ENCODE data around the gene LENG1.
"Not testable (repeated sequence)": the region's sequence is repeated elsewhere in the genome, so short reads cannot be mapped to it uniquely, and the experiment has no call there.

LENG1 gene

DNA sequence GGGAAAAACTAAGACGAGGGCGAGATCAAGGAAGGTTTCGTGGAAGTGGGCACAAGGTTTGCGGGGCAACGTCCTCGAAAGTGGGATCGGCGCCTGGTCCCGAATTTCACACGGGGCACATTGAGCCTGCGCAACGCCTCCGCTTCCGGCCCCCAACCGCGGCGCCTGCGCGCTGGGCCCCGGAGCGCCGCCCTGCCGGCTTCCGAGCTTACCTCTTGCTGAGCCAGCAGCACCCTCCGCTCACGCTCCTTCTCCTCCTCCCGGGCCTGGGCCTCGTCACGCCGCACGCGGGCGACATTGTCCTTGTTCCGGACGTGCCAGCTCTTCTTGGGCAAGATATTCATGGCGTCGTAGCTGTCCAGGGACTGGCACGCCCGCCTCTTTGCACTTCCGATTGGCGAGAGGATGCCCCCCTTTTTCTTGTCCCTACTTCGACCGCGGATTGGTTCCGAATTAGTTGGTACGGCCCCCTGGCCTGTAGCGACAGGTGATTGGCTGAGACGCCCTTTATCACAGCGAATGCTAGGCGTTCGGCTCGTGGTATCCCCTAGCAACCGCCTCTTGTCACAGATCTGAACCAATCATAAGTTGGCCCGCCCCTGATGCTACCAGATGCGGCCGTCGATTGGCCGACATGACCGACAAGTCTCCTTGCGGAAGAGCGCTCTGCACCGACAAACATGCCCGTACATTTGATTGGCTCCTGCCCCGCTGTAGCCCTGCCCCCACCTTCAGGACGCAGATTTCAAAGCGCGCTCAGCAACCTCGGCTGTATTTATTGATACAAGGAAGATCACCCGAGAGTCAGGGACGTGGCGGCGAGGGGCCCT is at the start of gene LENG1:
Gene LENG1 (minus strand): TSS at position 370 of the 830 bp plus-strand sequence. CDS start 26 bp downstream, at position 344.
- peak; percentile 100 for DNase-seq

GRCh38 chr19:54208784-54209057 is 49.2 kb upstream of the LENG1 start:
- no peak for DNase-seq

- DNase-seq: peak; percentile 59
Measured at GRCh38 chr19:54207983-54208783, 48.7 kb upstream of the LENG1 start.

DNA sequence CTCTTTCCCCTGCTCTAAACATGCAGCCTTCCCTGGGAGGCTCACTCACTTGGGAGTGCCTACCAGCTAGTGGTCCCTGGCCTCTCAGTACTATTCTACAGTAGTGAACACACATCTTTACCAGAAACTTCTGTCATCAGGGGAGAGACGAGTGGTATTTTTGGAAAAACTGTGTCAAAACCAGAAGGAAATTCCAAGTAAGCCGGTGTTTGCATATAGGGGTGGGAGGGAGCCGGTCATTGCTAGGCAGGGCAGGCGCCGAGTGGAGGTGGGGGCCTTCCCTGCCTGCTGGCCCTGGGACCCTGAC is 48.1 kb upstream of the LENG1 start:
- no peak for DNase-seq

GRCh38 chr19:54207193-54207592 is 47.7 kb upstream of the LENG1 start:
- DNase-seq: not testable (repeated sequence)

DNA sequence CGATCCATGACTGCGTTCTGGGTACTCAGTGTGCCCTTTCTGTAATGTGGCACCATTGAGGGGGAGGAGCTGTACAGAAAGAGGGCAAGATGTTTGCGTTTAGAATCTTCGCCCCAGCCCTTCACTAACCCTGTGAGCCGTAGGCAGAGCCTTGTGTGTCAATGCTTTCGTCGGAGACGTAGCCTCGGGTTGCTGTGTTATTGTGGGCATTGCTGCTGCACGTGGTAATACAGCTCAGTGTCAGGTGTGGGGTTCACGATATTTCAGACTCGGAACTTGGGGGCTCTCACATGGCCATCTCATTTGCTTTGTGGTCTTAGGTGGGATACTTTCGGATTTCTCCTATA is 47.3 kb upstream of the LENG1 start:
- DNase-seq: no peak

DNA sequence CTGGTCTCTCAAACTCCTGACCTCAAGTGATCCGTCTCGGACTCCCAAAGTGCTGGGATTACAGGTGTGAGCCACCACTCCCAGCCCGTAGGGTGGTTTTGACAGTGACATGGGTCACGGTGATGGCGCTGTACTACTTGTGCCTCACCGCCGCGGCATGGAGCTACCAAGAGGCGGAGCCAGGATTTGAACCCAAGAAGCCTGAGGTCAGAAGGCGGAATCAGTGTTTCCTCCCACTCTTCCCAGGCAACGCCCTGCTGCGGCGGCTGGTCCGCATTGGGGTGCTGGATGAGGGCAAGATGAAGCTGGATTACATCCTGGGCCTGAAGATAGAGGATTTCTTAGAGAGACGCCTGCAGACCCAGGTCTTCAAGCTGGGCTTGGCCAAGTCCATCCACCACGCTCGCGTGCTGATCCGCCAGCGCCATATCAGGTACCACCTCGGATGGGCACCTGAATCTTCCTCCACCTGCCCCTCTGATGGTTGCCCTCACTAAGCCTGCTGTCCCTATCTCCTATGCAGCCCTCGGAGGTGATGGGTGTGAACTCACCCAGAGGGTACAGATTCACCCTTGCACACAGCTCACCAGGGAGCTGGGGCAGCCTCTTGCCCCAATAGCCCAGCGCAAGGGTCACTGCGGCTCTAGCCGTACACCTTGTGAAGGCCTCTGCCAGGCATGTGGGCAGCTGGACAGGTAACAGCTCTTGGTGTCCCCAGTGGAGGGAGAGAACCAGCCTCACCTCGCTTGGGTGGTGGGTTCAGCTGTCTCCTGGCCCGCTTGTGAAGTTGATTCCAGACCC is 46.7 kb upstream of the LENG1 start:
- no peak for DNase-seq

- DNase-seq: no peak
Measured at GRCh38 chr19:54204767-54205468, 45.4 kb upstream of the LENG1 start.

DNA sequence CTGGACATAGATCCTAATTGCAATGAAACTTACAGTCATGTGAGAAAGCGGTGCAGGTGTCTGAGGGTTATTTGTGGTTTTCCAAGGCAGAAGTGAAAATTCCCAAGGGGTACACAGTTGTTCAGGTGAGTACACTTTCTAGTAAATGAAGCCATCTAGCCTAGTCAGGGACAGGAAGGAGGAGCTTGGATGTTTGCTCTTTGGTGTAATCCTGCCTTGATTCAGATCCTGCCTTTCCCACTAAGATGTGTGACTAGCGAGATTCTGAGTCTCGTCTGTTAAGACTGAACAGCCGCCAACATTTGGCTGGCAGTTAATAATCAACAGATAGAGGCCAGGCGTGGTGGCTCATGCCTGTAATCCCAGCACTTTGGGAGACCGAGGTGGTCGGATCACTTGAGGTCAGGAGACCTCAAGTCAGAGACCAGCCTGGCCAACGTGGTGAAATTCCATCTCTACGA is 43.7 kb upstream of the LENG1 start:
- DNase-seq: no peak

DNA sequence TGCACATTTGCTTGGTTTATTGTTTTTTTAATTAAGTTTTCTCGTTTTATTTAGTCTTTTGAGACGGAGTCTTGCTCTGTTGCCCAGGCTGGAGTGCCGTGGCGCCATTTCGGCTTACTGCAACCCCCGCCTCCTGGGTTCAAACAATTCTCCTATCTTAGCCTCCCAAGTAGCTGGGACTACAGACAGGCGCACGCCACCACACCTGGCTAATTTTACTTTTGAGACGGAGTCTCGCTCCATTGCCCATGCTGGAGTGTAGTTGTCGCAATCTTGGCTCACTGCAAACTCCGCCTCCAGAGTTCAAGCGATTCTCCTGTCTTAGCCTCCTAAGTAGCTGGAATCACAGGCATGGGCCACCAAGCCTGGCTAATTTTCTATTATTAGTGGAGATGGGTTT is 42.5 kb upstream of the LENG1 start:
- no peak for DNase-seq

- no peak for DNase-seq
Measured at GRCh38 chr19:54201172-54201701, 41.7 kb upstream of the LENG1 start.

DNA sequence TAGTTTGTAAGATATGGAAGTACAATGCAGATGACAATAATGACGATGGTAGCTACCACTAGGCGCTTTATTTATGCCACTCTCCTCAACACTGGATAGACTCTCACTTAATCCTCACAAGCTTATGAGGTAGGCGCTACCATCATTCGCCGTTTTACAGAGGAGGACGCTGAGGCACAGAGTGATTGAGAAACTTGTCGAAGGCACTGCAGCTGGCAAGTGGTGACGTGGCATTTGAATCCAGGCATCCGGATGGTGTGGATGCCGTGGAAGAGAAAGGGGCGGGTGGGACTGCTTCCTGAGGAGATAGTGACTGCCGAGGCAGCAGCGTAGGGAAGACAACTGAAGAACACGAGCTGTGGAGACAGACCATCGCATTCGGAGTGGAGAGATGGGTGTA is 39.9 kb upstream of the LENG1 start:
- DNase-seq: no peak

- no peak for DNase-seq
Measured at GRCh38 chr19:54197121-54197520, 37.6 kb upstream of the LENG1 start.

GRCh38 chr19:54196536-54196935 is 37.0 kb upstream of the LENG1 start:
- no peak for DNase-seq

GRCh38 chr19:54194463-54194862 is 34.9 kb upstream of the LENG1 start:
- DNase-seq: not testable (repeated sequence)

- no peak for DNase-seq
Measured at GRCh38 chr19:54193011-54193410, 33.5 kb upstream of the LENG1 start.

GRCh38 chr19:54191811-54192453 is 32.4 kb upstream of the LENG1 start:
- no peak for DNase-seq

DNA sequence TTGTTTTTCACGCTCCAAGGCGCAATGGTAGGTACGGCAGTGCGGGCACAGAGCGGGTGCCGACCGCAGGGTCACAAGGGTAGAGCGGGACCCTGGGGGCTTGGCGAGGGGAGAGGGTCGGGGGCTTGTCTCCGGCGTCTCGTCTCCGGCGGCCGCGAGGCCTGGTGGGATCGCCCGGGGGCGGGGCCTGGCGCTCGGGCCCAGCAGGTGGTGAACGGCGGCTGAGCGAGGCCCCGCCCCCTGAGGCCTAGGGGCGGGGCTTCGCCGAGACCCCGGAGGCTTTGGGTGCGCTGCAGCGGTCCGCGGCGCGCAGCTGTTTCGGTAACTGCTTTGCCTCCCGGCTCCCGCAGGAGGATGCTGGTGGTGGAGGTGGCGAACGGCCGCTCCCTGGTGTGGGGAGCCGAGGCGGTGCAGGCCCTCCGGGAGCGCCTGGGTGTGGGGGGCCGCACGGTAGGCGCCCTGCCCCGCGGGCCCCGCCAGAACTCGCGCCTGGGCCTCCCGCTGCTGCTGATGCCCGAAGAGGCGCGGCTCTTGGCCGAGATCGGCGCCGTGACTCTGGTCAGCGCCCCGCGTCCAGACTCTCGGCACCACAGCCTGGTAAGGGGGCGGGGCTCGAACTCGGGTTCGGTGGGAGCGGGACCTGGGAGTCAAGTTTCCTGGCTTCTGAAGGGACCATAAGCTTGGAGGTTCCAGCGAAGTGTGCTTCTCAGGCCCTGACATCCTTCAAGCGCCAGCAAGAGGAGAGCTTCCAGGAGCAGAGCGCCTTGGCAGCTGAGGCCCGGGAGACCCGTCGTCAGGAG is 31.7 kb upstream of the LENG1 start, which contains the start of gene TSEN34:
Gene TSEN34 (plus strand): TSS at position 298 of the 800 bp plus-strand sequence. CDS start 57 bp downstream, at position 355.
- peak; percentile 91 for DNase-seq

- peak; percentile 100 for DNase-seq
Measured at GRCh38 chr19:54190503-54191010, 31.0 kb upstream of the LENG1 start.

GRCh38 chr19:54189735-54190502 is 30.4 kb upstream of the LENG1 start:
- DNase-seq: peak; percentile 100
